ENCODE results near the gene RAMACL.

DNA sequence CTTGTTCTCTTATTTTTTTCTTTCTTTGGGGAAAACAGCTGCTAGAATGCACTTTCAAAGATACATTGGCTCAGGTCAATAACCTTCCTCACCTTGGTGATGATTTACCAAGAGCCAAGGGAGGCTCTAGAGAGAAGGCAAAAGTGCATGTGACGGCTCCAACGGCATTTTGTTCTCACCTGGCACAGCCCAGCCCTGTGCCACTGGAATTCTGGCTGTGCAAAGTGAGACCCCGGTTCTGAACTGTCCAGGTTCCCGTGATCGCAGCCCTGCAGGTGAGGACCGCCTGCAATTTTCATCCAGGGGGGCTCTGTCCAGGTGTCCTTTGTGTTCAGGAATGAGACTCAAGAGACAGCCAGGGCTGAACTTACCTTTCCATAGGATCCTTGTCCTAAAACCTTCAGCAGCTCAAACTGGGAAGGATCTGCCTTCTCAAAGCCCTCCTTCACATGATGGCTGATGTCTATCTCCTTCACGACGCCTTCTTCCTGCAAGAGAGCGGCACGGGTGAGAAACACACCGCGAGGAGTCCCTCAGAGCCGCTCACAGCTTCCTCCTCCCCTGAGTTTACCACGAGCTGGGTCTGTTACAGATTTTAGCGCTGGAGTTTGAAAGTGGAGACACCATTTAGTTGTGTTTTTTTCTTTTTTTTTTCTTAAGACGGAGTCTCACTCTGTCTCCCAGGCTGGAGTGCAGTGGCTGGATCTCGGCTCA, 48.0 kb downstream of the RAMACL start:
- TF ChIP-seq, protein P1, sequence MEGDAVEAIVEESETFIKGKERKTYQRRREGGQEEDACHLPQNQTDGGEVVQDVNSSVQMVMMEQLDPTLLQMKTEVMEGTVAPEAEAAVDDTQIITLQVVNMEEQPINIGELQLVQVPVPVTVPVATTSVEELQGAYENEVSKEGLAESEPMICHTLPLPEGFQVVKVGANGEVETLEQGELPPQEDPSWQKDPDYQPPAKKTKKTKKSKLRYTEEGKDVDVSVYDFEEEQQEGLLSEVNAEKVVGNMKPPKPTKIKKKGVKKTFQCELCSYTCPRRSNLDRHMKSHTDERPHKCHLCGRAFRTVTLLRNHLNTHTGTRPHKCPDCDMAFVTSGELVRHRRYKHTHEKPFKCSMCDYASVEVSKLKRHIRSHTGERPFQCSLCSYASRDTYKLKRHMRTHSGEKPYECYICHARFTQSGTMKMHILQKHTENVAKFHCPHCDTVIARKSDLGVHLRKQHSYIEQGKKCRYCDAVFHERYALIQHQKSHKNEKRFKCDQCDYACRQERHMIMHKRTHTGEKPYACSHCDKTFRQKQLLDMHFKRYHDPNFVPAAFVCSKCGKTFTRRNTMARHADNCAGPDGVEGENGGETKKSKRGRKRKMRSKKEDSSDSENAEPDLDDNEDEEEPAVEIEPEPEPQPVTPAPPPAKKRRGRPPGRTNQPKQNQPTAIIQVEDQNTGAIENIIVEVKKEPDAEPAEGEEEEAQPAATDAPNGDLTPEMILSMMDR (conservative IDR thresholded peaks at IDR 0.05 in 1 of 2, IDR thresholded peaks at IDR 0.05 in 1 of 2; ENCODE audit: low read depth in 1 of 2, low read length in 2 of 2), result no peak
- no peak for TF ChIP-seq EZH2 (IDR thresholded peaks at IDR 0.05; ENCODE audit: low read length, missing control alignments)

Data from fibroblast of lung (primary cell).